ENCODE results near the gene OR7D2. TPM values are rescaled to one million over a fixed set of nuclear protein-coding genes. Genes with fewer than 3 reads are reported as not detected.
A peak's percentile ranks its signal among the peaks of the same experiment; 100 is the strongest.

Gene OR7D2
- under 1 TPM; 0.05 to 0.09 TPM for total RNA-seq

DNA sequence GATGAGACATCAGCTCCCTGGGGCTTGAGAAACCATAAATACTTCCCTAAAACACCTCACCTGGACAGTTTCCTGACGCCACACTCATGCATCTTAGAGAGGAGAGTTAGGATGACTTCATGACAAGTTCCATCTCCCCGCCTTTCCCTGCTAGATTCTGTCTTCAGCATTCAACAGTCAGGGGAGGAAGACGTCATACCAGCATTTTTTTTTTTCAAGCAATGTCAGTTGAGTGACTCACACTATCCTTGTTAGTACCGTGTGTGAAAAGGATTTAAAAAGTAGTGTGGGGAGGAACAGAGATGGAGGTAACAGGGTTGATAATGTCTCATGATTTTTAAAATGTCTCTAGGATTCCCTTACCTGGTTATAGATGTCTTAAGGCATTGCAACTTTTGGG, at the start of gene OR7D2:
OR7D2 (plus strand) TSS at position 79 of the 400 bp plus-strand sequence. CDS start 6,803 bp downstream, outside the sequence.
- intact Hi-C loops (cut with DNase I, micrococcal nuclease), result no loop called here
- no peak for DNase-seq
- ChIA-PET POLR2A (no interaction called here), CTCF (no interaction called here)
- no peaks in the 10 kb centered on the region for H3K4me1 Mint-ChIP-seq
- no peak within 1 kb of the TSS for H3K27ac Mint-ChIP-seq
- peaks cover 1% of the 10 kb centered on the region for H3K27me3 Mint-ChIP-seq
- H3K36me3 Mint-ChIP-seq (ENCODE audit: low read depth), result no peaks in the 10 kb centered on the region
- H3K9me3 Mint-ChIP-seq (ENCODE audit: low read depth), result no peaks in the 10 kb centered on the region
- ATAC-seq, result no peak
- no peak within 1 kb of the TSS for H3K4me3 Mint-ChIP-seq

DNA sequence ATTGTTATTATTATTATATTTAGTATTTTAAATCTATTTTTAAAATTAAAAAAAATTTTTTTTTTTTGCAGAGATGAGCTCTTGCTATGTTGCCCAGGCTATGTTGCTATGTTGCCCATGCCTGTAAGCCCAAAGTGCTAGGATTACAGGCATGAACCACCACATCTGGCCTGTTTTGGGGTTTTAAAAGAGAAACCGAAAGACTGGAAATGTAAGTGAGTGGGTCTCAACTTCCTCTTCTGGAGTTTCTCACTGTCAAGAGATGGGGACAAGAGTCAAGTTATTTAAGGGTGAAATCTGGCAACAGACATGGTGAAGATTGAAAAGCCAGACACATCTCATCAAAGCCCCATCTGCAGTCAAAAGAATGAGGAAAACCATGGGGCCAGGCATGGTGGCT, 47.8 kb upstream of the OR7D2 start:
- no peaks in the 10 kb centered on the region for H3K4me1 Mint-ChIP-seq
- ChIA-PET POLR2A (no interaction called here), CTCF (interaction anchor here (0.7 kb wide), 1 partner anchor 11 kb away, joined by 3 read pairs; no protein-coding TSS in a partner anchor)
- no peaks in the 10 kb centered on the region for H3K36me3 Mint-ChIP-seq (ENCODE audit: low read depth)
- intact Hi-C loops (cut with DNase I, micrococcal nuclease), result loop anchor here in 1 of 2 experiments (10.0 kb wide), 1 partner anchor 174 kb away; the partner anchor contains the start of gene ZNF699
- DNase-seq, result no peak
- ATAC-seq, result no peak
- H3K27ac Mint-ChIP-seq, result no peak overlapping the region
- peaks cover 25% of the 10 kb centered on the region for H3K27me3 Mint-ChIP-seq
- no peak overlapping the region for H3K4me3 Mint-ChIP-seq
- H3K9me3 Mint-ChIP-seq (ENCODE audit: low read depth), result no peaks in the 10 kb centered on the region

DNA sequence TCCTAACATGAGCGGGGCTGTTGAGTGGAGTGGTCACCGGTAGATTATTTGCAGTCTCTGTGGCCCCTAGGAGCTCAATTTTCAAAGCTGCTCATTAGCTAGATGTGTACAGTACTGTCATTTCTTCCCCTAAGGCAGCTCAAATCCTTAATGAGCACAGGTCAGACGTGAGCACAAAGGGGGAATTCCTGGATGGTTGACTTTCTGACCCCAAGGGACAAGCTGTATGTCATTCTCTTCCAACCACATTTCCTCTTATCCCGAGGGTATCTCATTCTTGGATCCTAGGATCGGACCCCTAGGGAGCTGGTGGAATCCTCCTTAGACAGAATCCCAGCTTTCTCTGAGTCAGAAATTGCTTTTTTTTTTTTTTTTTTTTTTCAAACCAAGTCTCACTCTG, 46.4 kb upstream of the OR7D2 start:
- intact Hi-C loops (cut with DNase I, micrococcal nuclease), result loop anchor here in 1 of 2 experiments (10.0 kb wide), 1 partner anchor 172 kb away; the partner anchor contains the start of gene ZNF699
- ChIA-PET POLR2A (no interaction called here), CTCF (interaction anchor here (0.6 kb wide), 1 partner anchor 1038 kb away, joined by 3 read pairs; no protein-coding TSS in a partner anchor)
- H3K9me3 Mint-ChIP-seq (ENCODE audit: low read depth), result no peaks in the 10 kb centered on the region
- no peaks in the 10 kb centered on the region for H3K36me3 Mint-ChIP-seq (ENCODE audit: low read depth)
- H3K27me3 Mint-ChIP-seq, result peaks cover 15% of the 10 kb centered on the region
- no peak overlapping the region for H3K27ac Mint-ChIP-seq
- DNase-seq, result no peak
- peaks cover 4% of the 10 kb centered on the region for H3K4me1 Mint-ChIP-seq
- no peak overlapping the region for H3K4me3 Mint-ChIP-seq
- ATAC-seq, result no peak

DNA sequence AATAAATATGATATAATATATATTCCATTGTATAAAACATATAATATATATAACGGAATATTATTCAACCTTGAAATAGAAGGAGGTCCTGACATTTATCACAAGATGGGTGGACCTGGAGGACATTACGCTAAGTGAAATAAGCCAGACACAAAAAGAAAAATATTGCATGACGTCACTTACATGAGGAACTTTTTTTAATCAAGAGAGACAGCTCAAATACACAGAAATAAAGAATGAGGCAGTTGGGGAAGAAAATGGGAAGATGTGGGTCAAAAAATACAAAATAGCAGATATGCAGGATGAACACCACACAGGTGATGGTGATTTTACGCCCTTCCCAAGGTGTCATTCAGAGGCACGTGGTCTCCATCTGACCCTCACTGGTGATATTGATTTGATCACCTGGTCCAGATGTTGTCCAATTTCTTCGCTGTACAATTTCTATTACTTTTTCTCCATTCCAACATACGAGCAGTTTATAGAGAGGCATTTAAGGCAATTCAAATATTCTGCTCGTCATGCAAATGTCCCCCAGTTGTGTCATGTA, 39.1 kb upstream of the OR7D2 start:
- POLR2A ChIA-PET, result no interaction called here
- DNase-seq, result peak; percentile 12

DNA sequence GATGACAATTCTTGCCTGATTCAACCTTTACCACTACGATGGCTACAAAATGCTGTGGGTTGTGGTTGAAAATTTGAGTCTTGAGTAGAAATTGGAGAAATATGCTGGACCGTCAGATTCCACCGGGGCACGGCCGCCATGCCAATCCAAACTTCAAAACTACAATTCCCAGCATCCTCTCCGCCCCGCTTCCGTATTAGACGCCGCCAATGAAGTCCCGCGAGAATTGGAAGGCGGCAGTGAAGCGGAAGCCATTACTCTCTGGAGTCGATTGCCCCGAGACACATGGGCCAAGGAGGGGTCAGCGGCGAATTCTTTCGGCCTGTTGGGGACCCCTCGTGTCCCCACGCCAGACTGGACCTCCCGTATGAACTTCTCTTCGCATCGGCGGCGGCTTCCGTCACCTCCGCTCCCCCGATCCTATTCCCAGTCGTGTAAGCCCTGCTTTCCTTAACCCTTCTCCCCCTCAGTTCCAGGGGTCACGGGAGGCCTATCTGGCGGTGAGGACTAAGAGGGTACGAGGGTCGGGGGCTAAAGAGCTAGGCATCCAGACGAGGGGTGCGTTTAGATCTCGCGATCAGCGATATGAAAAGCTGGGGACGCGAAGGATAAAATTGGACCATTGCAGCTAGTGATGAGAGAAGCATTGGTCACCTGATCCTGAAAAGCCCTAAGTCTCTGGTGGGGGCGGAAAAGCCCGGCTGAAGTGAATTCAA, 38.5 kb upstream of the OR7D2 start, which contains the start of gene ZNF317:
ZNF317 (plus strand) TSS at position 239 of the 716 bp plus-strand sequence. CDS start 15,620 bp downstream, outside the sequence.
- Mint-ChIP-seq H3K27ac (peak within 1 kb of the TSS; percentile 96), H3K4me3 (peak within 1 kb of the TSS; percentile 99), H3K9me3 (ENCODE audit: low read depth) (peaks cover 11% of the 10 kb centered on the region), H3K4me1 (peaks cover 38% of the 10 kb centered on the region), H3K27me3 (peaks cover 1% of the 10 kb centered on the region), H3K36me3 (ENCODE audit: low read depth) (peaks cover 38% of the 10 kb centered on the region)
- intact Hi-C loops (cut with DNase I, micrococcal nuclease), result loop anchor here (1.0 to 5.0 kb wide), 12 partner anchors 169 to 774 kb away; partner anchors contain the start of genes ZNF266 (in 2 of the 2), FBXL12 (in 1 of the 2), MBD3L1 (in 1 of the 2) and PIN1 (in 1 of the 2)
- CTCF ChIA-PET, result interaction anchor here (0.5 to 0.6 kb wide), 2 partner anchors 406 to 481 kb away, joined by 3 to 4 read pairs; no protein-coding TSS in a partner anchor
- ATAC-seq (peak; percentile 93), DNase-seq (peak; percentile 94)
- POLR2A ChIA-PET, result interaction anchor here (0.6 kb wide), 1 partner anchor 523 kb away, joined by 4 read pairs; no protein-coding TSS in a partner anchor

More for the DNA sequence above, 39.1 kb upstream of the OR7D2 start:
- H3K9me3 Mint-ChIP-seq (ENCODE audit: low read depth), result peaks cover 8% of the 10 kb centered on the region
- peaks cover 32% of the 10 kb centered on the region for H3K36me3 Mint-ChIP-seq (ENCODE audit: low read depth)
- intact Hi-C loops (cut with DNase I, micrococcal nuclease), result loop anchor here (1.0 to 10.0 kb wide), 15 partner anchors 68 to 775 kb away; partner anchors contain the start of genes ZNF266 (in 2 of the 2), ZNF561 (in 2 of the 2), ZNF699 (in 2 of the 2) and FBXL12 (in 1 of the 2)
- peaks cover 1% of the 10 kb centered on the region for H3K27me3 Mint-ChIP-seq
- CTCF ChIA-PET, result interaction anchor here (0.7 kb wide), 1 partner anchor 488 kb away, joined by 3 read pairs; no protein-coding TSS in a partner anchor
- peak; percentile 7 for ATAC-seq
- H3K4me1 Mint-ChIP-seq, result peaks cover 37% of the 10 kb centered on the region
- H3K4me3 Mint-ChIP-seq, result peak overlapping the region; percentile 99
- H3K27ac Mint-ChIP-seq, result peak overlapping the region; percentile 96

GRCh38 chr19:9144920-9145319, 33.9 kb upstream of the OR7D2 start:
- H3K4me1 Mint-ChIP-seq, result peaks cover 57% of the 10 kb centered on the region
- intact Hi-C loops (cut with DNase I, micrococcal nuclease), result loop anchor here in 1 of 2 experiments (5.0 kb wide), 2 partner anchors 392 to 527 kb away; partner anchors contain the start of gene ZNF426
- H3K27me3 Mint-ChIP-seq, result no peaks in the 10 kb centered on the region
- peak overlapping the region; percentile 25 for H3K27ac Mint-ChIP-seq
- H3K9me3 Mint-ChIP-seq (ENCODE audit: low read depth), result peaks cover 25% of the 10 kb centered on the region
- H3K36me3 Mint-ChIP-seq (ENCODE audit: low read depth), result peaks cover 80% of the 10 kb centered on the region
- no peak for ATAC-seq
- no peak overlapping the region for H3K4me3 Mint-ChIP-seq
- DNase-seq, result no peak
- POLR2A ChIA-PET, result interaction anchor here (0.6 kb wide), 1 partner anchor 433 kb away, joined by 6 read pairs; no protein-coding TSS in a partner anchor
- CTCF ChIA-PET, result no interaction called here

DNA sequence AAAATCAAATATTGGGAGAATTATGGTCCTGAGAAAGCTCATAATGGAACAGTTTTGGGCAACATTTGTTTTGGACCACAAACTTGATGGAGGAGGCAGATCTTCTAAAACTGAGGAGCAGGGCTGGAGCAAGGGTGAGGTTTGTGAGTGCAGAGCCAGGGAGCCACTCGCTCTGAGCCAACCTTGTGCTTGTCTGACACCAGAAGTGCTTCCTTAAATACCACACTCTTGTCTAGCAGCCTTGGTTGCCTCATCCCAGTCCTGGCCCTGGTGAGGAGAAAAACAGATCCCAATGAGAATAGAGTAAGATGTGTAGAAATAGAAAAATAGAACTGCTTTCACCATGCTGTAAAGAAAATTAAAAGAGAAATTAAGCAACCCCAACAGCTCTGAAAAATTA, 31.9 kb upstream of the OR7D2 start:
- H3K27ac Mint-ChIP-seq, result no peak overlapping the region
- intact Hi-C loops (cut with DNase I, micrococcal nuclease), result no loop called here
- CTCF ChIA-PET, result no interaction called here
- no peak for DNase-seq
- POLR2A ChIA-PET, result no interaction called here
- H3K27me3 Mint-ChIP-seq, result no peaks in the 10 kb centered on the region
- no peak overlapping the region for H3K4me3 Mint-ChIP-seq
- peaks cover 64% of the 10 kb centered on the region for H3K4me1 Mint-ChIP-seq
- ATAC-seq, result no peak
- H3K36me3 Mint-ChIP-seq (ENCODE audit: low read depth), result peaks cover 92% of the 10 kb centered on the region
- peaks cover 39% of the 10 kb centered on the region for H3K9me3 Mint-ChIP-seq (ENCODE audit: low read depth)

GRCh38 chr19:9148697-9149096, 30.1 kb upstream of the OR7D2 start:
- H3K27ac Mint-ChIP-seq, result peak overlapping the region; percentile 11
- DNase-seq (no peak), ATAC-seq (no peak)
- H3K9me3 Mint-ChIP-seq (ENCODE audit: low read depth), result peaks cover 49% of the 10 kb centered on the region
- ChIA-PET POLR2A (no interaction called here), CTCF (interaction anchor here (0.7 kb wide), 1 partner anchor 10 kb away, joined by 3 read pairs; no protein-coding TSS in a partner anchor)
- H3K36me3 Mint-ChIP-seq (ENCODE audit: low read depth), result peaks cover 95% of the 10 kb centered on the region
- intact Hi-C loops (cut with DNase I, micrococcal nuclease), result no loop called here
- H3K4me3 Mint-ChIP-seq, result no peak overlapping the region
- H3K4me1 Mint-ChIP-seq, result peaks cover 56% of the 10 kb centered on the region
- no peaks in the 10 kb centered on the region for H3K27me3 Mint-ChIP-seq

GRCh38 chr19:9149997-9150396, 28.8 kb upstream of the OR7D2 start:
- CTCF ChIA-PET, result no interaction called here
- Mint-ChIP-seq H3K27ac (peak overlapping the region; percentile 41), H3K9me3 (ENCODE audit: low read depth) (peaks cover 44% of the 10 kb centered on the region), H3K4me1 (peaks cover 56% of the 10 kb centered on the region), H3K27me3 (no peaks in the 10 kb centered on the region), H3K4me3 (no peak overlapping the region), H3K36me3 (ENCODE audit: low read depth) (peaks cover 91% of the 10 kb centered on the region)
- intact Hi-C loops (cut with DNase I, micrococcal nuclease), result no loop called here
- DNase-seq (no peak), ATAC-seq (no peak)
- POLR2A ChIA-PET, result no interaction called here

GRCh38 chr19:9150650-9151049, 28.1 kb upstream of the OR7D2 start:
- H3K27ac Mint-ChIP-seq, result no peak overlapping the region
- intact Hi-C loops (cut with DNase I, micrococcal nuclease), result no loop called here
- H3K9me3 Mint-ChIP-seq (ENCODE audit: low read depth), result peaks cover 45% of the 10 kb centered on the region
- H3K4me1 Mint-ChIP-seq, result peaks cover 59% of the 10 kb centered on the region
- H3K36me3 Mint-ChIP-seq (ENCODE audit: low read depth), result peaks cover 91% of the 10 kb centered on the region
- POLR2A ChIA-PET, result no interaction called here
- H3K27me3 Mint-ChIP-seq, result no peaks in the 10 kb centered on the region
- CTCF ChIA-PET, result no interaction called here
- H3K4me3 Mint-ChIP-seq, result no peak overlapping the region
- no peak for DNase-seq
- no peak for ATAC-seq

DNA sequence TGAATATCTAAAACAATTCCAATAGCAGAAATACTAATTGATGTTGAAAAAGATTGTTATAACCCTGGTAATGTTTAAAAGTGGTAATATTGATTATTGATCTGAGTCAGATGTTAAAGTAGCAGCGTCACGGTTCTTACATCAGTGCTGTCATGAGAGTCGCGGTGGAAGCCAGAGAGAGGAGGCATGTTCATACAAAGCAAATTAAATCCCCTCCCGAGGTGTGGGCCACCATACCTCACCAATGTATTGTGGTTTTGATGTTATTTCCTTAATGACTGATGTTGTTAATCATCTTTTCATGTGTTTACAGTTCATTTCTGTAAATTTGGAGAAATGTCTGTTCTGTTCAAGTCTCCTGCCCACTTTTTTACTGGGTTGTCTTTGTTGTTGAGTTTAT, 27.4 kb upstream of the OR7D2 start:
- ChIA-PET POLR2A (no interaction called here), CTCF (no interaction called here)
- DNase-seq, result peak; percentile 29
- Mint-ChIP-seq H3K27me3 (no peaks in the 10 kb centered on the region), H3K27ac (no peak overlapping the region), H3K4me1 (peaks cover 64% of the 10 kb centered on the region), H3K9me3 (ENCODE audit: low read depth) (peaks cover 44% of the 10 kb centered on the region), H3K4me3 (no peak overlapping the region), H3K36me3 (ENCODE audit: low read depth) (peaks cover 95% of the 10 kb centered on the region)
- ATAC-seq, result peak; percentile 44
- intact Hi-C loops (cut with DNase I, micrococcal nuclease), result no loop called here

Data from activated CD4-positive, alpha-beta T cell treated with anti-CD3 and anti-CD28 coated beads for 36 hours (primary cell).